NT2/D1 (cell line): ENCODE data around the gene GAS2L1.

Source experiments
- DNase-seq: peaks from one replicate; pipeline ENCODE4 v3.0.0-alpha.2; 2011; ENCODE audit warnings: low read depth, low spot score
- H3K27me3 ChIP-seq: 2 replicates; pipeline ENCODE4 v1.6.0; 2011; ENCODE audit warnings: mild to moderate bottlenecking; ENCODE audit not compliant: insufficient read length, insufficient read depth
- H3K36me3 ChIP-seq: 2 replicates; pipeline ENCODE4 v1.6.1; 2011; ENCODE audit warnings: mild to moderate bottlenecking, low read length, mixed read lengths; ENCODE audit not compliant: insufficient read depth, insufficient read length
- H3K4me1 ChIP-seq: 2 replicates; pipeline ENCODE4 v1.5.1; 2011; ENCODE audit not compliant: insufficient read depth, insufficient read length
- H3K4me3 ChIP-seq: 2 replicates; pipeline ENCODE4 v1.5.1; 2011; ENCODE audit warnings: low read depth; ENCODE audit not compliant: insufficient read length
- H3K9ac ChIP-seq: 2 replicates; pipeline ENCODE4 v1.6.0; 2011; ENCODE audit warnings: low read depth; ENCODE audit not compliant: insufficient read length
- H3K9me3 ChIP-seq: 2 replicates; pipeline ENCODE4 v1.5.1; 2011; ENCODE audit warnings: mild to moderate bottlenecking, low read length; ENCODE audit not compliant: insufficient read depth
- SUZ12 ChIP-seq: IDR thresholded peaks from 2 replicates; pipeline ENCODE4 v1.6.1; 2011; ENCODE audit not compliant: insufficient read length, insufficient read depth; ENCODE audit errors: extremely low read depth
- YY1 ChIP-seq: IDR thresholded peaks from 2 replicates; pipeline ENCODE4 v1.6.1; 2011; ENCODE audit not compliant: insufficient read length, insufficient read depth
- ZNF274 ChIP-seq: IDR thresholded peaks from 2 replicates; pipeline ENCODE4 v1.6.1; 2011; ENCODE audit warnings: mild to moderate bottlenecking, low read depth, low read length

GAS2L1 gene

GRCh38 chr22:29299136-29299900, 7.1 kb upstream of the GAS2L1 start:
- no peak overlapping the region for H3K9ac ChIP-seq
- TF ChIP-seq YY1 (no peak), ZNF274 (no peak)
- DNase-seq: no peak
- H3K27me3 ChIP-seq: no peaks in the 10 kb centered on the region
- no peaks in the 10 kb centered on the region for H3K4me1 ChIP-seq
- no peak overlapping the region for H3K4me3 ChIP-seq
- H3K9me3 ChIP-seq: no peaks in the 10 kb centered on the region
- peaks cover 60% of the 10 kb centered on the region for H3K36me3 ChIP-seq

GRCh38 chr22:29300467-29300806, 6.0 kb upstream of the GAS2L1 start:
- TF ChIP-seq ZNF274 (no peak), SUZ12 (no peak), YY1 (no peak)
- no peak overlapping the region for H3K4me3 ChIP-seq
- H3K36me3 ChIP-seq: peaks cover 50% of the 10 kb centered on the region
- no peaks in the 10 kb centered on the region for H3K9me3 ChIP-seq
- no peak for DNase-seq
- H3K27me3 ChIP-seq: no peaks in the 10 kb centered on the region
- peaks cover 5% of the 10 kb centered on the region for H3K4me1 ChIP-seq
- H3K9ac ChIP-seq: no peak overlapping the region

- no peak overlapping the region for H3K9ac ChIP-seq
- H3K9me3 ChIP-seq: no peaks in the 10 kb centered on the region
- TF ChIP-seq YY1 (no peak), SUZ12 (no peak), ZNF274 (no peak)
- peaks cover 8% of the 10 kb centered on the region for H3K4me1 ChIP-seq
- DNase-seq: no peak
- H3K4me3 ChIP-seq: no peak overlapping the region
- peaks cover 44% of the 10 kb centered on the region for H3K36me3 ChIP-seq
- no peaks in the 10 kb centered on the region for H3K27me3 ChIP-seq
These were observed 5.4 kb upstream of the GAS2L1 start for GRCh38 chr22:29300807-29301601.

GRCh38 chr22:29301716-29302401, 4.6 kb upstream of the GAS2L1 start:
- H3K36me3 ChIP-seq: peaks cover 35% of the 10 kb centered on the region
- DNase-seq: no peak
- H3K27me3 ChIP-seq: no peaks in the 10 kb centered on the region
- no peak overlapping the region for H3K9ac ChIP-seq
- TF ChIP-seq YY1 (no peak), ZNF274 (no peak)
- no peak overlapping the region for H3K4me3 ChIP-seq
- H3K9me3 ChIP-seq: no peaks in the 10 kb centered on the region
- peaks cover 8% of the 10 kb centered on the region for H3K4me1 ChIP-seq

- no peak overlapping the region for H3K9ac ChIP-seq
- no peaks in the 10 kb centered on the region for H3K27me3 ChIP-seq
- peaks cover 8% of the 10 kb centered on the region for H3K4me1 ChIP-seq
- H3K36me3 ChIP-seq: peaks cover 31% of the 10 kb centered on the region
- TF ChIP-seq YY1 (no peak), ZNF274 (no peak), SUZ12 (no peak)
- DNase-seq: no peak
- H3K9me3 ChIP-seq: no peaks in the 10 kb centered on the region
- no peak overlapping the region for H3K4me3 ChIP-seq
These were observed 4.1 kb upstream of the GAS2L1 start for GRCh38 chr22:29302402-29302680.

- Histone ChIP-seq H3K36me3 (peaks cover 25% of the 10 kb centered on the region), H3K4me1 (peaks cover 8% of the 10 kb centered on the region), H3K27me3 (no peaks in the 10 kb centered on the region), H3K4me3 (no peak overlapping the region), H3K9me3 (no peaks in the 10 kb centered on the region), H3K9ac (no peak overlapping the region)
- no peak for DNase-seq
- TF ChIP-seq ZNF274: no peak
- TF ChIP-seq YY1: no peak
- no peak for TF ChIP-seq SUZ12
These were observed 3.6 kb upstream of the GAS2L1 start for GRCh38 chr22:29302681-29303465.

GRCh38 chr22:29305836-29306174, 645 bp upstream of the GAS2L1 start:
- Histone ChIP-seq H3K9ac (peak overlapping the region; percentile 70), H3K4me1 (peaks cover 21% of the 10 kb centered on the region), H3K27me3 (no peaks in the 10 kb centered on the region), H3K4me3 (no peak overlapping the region), H3K9me3 (no peaks in the 10 kb centered on the region), H3K36me3 (peaks cover 13% of the 10 kb centered on the region)
- TF ChIP-seq YY1: no peak
- no peak for TF ChIP-seq ZNF274
- TF ChIP-seq SUZ12: no peak
- DNase-seq: no peak
